Subcutaneous adipose tissue (tissue), 4 donors: ENCODE data around the gene NXN. TPM values are rescaled to one million over a fixed set of nuclear protein-coding genes. Genes with fewer than 3 reads are reported as not detected.

Experiments used
- CTCF ChIP-seq: fragments of 450-650 bp; IDR thresholded peaks from one replicate; pipeline ENCODE4 v1.5.1; 2016; ENCODE audit warnings: low read depth, mild to moderate bottlenecking, control low read depth, antibody characterized with exemption, moderate library complexity
- total RNA-seq, 4 donors: library from RNA; depleted of rRNA; stranded (reverse); fragments of >200 nt; gene quantifications; one replicate each; pipeline ENCODE4 v1.1.0, GENCODE V29; 2016

Gene NXN
- total RNA-seq, 4 donors from 2014 or later = 2.9 to 24.3 (median 7.4) TPM

DNA sequence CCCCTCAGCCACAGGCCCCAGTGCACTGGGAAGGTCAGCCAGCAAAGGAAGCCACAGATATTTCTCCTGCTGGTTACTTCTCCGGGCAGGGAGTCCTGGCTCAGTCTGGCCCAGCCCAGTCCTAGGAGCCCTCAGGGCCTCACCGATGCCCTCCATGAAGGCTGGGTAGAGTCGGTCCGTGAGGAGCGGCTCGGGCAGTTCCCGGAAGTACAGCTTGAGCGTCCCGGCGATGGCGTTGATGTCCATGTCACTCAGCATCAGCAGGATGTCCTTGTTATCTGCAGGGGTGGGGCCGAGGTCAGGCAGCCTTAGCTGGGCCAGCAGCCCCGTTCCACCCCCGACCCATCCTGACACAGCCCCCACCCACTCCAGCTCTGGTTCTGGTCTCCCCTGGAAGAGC lies 31.0 kb upstream of the NXN start:
- TF ChIP-seq CTCF = no peak

DNA sequence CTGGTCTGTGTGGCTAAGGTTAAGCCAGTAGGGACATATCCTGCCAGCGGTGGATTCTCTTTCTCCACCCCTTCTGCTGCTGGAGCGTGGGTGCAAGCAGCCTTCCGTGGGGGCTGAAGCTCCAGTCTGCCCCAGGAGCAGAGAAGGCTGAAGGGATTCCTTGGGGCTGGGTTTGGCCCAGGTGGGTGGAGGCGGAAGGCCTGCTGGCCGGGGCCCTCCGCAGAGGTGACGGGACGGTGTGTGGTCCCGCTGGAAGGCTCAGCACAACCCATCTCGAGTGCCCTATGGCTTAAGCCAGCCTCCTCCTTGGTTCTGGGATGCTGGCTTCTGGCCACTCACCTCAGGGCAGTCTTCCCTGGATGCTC lies 30.5 kb upstream of the NXN start:
- no peak for TF ChIP-seq CTCF

DNA sequence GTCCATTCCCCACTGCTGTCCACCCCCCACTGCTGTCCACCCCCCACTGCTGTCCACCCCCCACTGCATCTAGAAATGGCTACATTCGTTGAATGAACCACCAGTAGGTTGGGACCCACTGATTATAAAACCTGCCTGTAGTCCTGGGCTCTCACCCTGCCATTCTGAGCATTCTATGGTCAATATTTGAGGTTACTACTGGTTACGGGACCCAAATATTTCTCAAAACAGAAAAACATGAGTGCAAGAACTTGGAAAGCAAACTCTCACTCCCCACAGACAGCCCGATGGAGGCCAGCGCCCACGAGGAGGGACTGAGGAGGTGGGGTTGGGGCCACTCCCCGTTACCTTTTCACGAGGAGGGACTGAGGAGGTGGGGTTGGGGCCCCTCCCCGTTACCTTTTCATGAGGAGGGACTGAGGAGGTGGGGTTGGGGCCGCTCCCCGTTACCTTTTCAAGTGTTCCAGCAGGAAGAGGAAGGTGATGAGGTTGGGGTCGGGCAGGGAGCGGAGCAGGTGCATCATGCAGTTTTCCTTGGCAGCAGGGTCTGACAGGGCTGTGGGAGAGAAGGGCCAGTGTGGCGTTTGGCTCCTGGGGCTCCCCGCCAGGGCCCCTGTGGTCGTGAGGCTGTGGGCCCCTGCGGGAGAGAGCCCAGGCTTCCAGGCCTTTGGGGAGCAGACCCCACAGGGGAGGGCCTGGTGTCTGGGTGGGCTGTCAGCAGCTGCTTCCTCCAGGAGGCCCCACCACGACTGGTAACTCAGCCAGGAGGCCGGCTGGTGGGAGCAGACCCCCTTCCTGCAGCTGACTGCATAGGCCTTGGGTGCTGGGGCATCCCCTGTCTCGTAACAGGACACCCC lies 29.9 kb upstream of the NXN start:
- TF ChIP-seq CTCF = no peak

DNA sequence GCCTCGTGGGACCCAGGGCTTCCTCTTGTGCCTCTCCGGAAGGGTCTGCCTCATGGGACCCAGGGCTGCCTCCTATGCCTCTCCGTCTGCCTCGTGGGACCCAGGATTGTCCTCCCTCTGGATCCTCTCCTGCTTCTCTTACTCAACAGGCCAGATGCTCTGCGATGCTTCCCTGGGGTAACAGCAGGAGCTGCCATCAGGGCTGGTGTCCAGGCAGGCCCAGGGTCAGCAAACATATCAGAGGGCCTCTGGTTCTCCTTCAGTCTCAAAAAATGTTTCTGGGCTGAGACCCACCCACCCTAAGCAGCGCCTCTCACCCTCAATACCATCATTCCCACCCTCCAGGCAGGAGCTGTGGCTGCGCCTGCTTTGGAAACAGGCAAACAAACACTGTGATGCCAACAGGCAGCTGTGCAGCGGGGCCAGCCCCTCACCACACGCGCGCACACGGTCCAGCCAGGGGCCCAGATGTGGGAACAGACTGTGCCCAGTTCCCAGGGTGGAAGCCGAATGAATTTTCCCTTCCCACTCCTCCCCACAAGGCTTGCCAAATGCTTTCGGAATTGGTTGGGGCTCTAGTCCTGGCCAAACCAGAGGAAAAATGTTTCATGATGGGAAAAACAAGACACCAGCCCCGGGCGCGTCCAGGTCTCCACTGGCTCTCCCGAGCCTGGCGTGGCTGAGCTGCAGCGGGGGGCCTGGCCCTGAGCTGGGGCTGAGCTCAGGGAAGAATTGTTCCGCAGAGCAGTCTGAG lies 28.6 kb upstream of the NXN start:
- no peak for TF ChIP-seq CTCF

DNA sequence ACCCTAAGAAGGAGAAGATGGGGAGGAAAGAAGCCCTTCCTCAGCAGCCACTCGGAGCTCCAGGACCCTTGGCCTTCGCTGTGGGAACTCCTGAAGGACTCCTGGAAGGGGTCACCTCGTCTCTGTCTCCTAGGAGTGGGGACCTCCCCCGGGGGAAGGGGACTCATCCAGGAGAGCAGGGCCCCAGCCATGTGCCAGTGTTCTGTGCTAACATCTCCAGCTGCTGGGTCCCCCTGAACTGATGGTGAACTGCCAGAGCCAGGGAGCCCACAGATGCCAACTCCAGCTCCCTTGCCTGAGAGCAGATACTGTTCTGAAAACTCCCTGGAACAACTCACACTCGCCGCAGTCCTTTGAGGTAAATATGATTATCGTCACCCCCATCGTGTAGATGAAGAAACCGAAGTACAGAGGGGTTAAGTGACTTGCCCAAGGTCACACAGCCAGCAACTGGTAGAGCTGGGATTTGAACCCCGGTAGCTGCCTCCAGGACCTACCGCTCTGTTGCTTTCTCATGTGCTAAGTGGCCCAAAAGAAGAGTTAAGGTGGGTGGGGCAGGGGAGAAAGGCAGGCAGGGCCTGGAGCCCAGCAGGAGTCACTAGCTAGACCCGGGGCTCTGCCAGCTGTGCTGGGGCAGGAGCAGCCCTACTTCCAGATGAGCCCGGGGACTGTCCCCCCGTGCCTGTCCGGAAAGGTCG lies 27.9 kb upstream of the NXN start:
- no peak for TF ChIP-seq CTCF

DNA sequence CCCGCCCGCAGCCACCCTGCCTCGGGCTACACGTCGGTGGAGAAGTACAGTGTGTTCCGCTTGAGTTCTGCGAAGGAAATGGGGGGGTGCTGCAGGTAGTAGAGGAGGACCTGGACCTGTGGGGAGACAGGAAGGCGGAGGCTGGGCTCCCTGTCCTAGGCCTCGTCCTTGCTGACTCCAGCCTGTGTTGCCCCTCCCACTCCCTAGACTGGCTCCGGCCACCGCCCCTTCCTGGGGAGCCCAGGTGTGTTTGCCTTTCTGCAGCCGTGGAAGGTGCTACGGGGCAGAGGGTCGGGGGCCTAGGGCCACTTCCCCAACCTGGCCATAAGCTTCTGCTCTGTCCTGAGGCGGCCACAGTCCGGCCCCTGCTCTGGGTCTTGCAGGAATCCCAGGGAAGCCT lies 26.5 kb upstream of the NXN start:
- TF ChIP-seq CTCF = no peak
